GM12875 (cell line): ENCODE data around the gene PLEKHM3.

Source experiments
- H3K4me3 ChIP-seq: one replicate; pipeline ENCODE4 v1.5.1; 2011; ENCODE audit warnings: low read depth, low read length, control low read depth
- CTCF ChIP-seq: IDR thresholded peaks from 2 replicates; pipeline ENCODE4 v1.5.1; 2011; ENCODE audit warnings: low read depth, mild to moderate bottlenecking, control low read depth, inconsistent platforms, low read length, moderate library complexity, borderline replicate concordance; ENCODE audit not compliant: insufficient read depth

The PLEKHM3 gene

GRCh38 chr2:208017721-208018120, 7.6 kb downstream of the PLEKHM3 start:
- no peak overlapping the region for H3K4me3 ChIP-seq
- no peak for TF ChIP-seq CTCF

- no peak overlapping the region for H3K4me3 ChIP-seq
- no peak for TF ChIP-seq CTCF
Measured at GRCh38 chr2:208015475-208015874, 9.9 kb downstream of the PLEKHM3 start.

GRCh38 chr2:208013285-208014178, 11.8 kb downstream of the PLEKHM3 start:
- TF ChIP-seq CTCF, result no peak
- no peak overlapping the region for H3K4me3 ChIP-seq

GRCh38 chr2:208012449-208012848, 12.9 kb downstream of the PLEKHM3 start:
- H3K4me3 ChIP-seq, result no peak overlapping the region
- TF ChIP-seq CTCF, result no peak

- no peak for TF ChIP-seq CTCF
- no peak overlapping the region for H3K4me3 ChIP-seq
Measured at GRCh38 chr2:208010506-208010905, 14.8 kb downstream of the PLEKHM3 start.

GRCh38 chr2:208006833-208007232, 18.5 kb downstream of the PLEKHM3 start:
- no peak for TF ChIP-seq CTCF
- H3K4me3 ChIP-seq, result no peak overlapping the region

GRCh38 chr2:208006337-208006736, 19.0 kb downstream of the PLEKHM3 start:
- no peak overlapping the region for H3K4me3 ChIP-seq
- no peak for TF ChIP-seq CTCF
